Naive thymus-derived CD4-positive, alpha-beta T cell (primary cell): ENCODE results near the gene TSPAN9. TPM values are rescaled to one million over a fixed set of nuclear protein-coding genes. Genes with fewer than 3 reads are reported as not detected.
A peak's percentile ranks its signal among the peaks of the same experiment; 100 is the strongest.

Source experiments
- ATAC-seq: fragments of 150-1000 bp; cut with Tn5 transposase; 2 replicates; pipeline ENCODE4 v1.10.0; 2021; ENCODE audit warnings: mild to moderate bottlenecking, moderate library complexity
- CTCF ChIA-PET: fragments of 350-600 bp; sonication (Branson Sonifier 250); formaldehyde crosslinking; loops from one replicate; lab custom pipeline; 2021; ENCODE audit warnings: antibody characterized with exemption; lab: Charles Lee
- POLR2A ChIA-PET: fragments of 350-600 bp; sonication (Branson Sonifier 250); formaldehyde crosslinking; loops from one replicate; lab custom pipeline; 2021; ENCODE audit warnings: antibody characterized with exemption, inconsistent platforms; lab: Charles Lee
- DNase-seq, 9 donors: peaks; one replicate each; pipeline versions ENCODE4 v3.0.0 to v3.0.0-alpha.2; 2020 to 2022; ENCODE audit warnings: mixed read lengths in 1 of 9
- H3K27ac ChIP-seq: one replicate; pipeline ENCODE4 v1.7.0; 2013; ENCODE audit warnings: mild to moderate bottlenecking, low read depth, low read length, moderate library complexity
- H3K27me3 ChIP-seq, 2 donors: one replicate each; pipeline ENCODE4 v1.7.0; 2013; ENCODE audit warnings: low read length in 2 of 2, mild to moderate bottlenecking in 2 of 2, moderate library complexity in 2 of 2; ENCODE audit not compliant: control insufficient read depth in 2 of 2, insufficient read depth in 2 of 2
- H3K36me3 ChIP-seq, 3 experiments: 1 replicate in 2 of 3; 2 replicates in 1 of 3; pipeline ENCODE4 v1.7.0; 2013; ENCODE audit warnings: low read length in 3 of 3, mild to moderate bottlenecking in 3 of 3, moderate library complexity in 1 of 3; ENCODE audit not compliant: insufficient read depth in 3 of 3, control insufficient read depth in 2 of 3
- H3K4me1 ChIP-seq, 2 donors: one replicate each; pipeline ENCODE4 v1.7.0; 2013; ENCODE audit warnings: low read length in 2 of 2, mild to moderate bottlenecking in 2 of 2, moderate library complexity in 1 of 2; ENCODE audit not compliant: control insufficient read depth in 2 of 2, insufficient read depth in 2 of 2
- H3K4me3 ChIP-seq: 2 replicates; pipeline ENCODE4 v1.7.0; 2013; ENCODE audit warnings: mild to moderate bottlenecking, low read length
- H3K9me3 ChIP-seq, 3 experiments: 1 replicate in 2 of 3; 2 replicates in 1 of 3; pipeline ENCODE4 v1.7.0; 2013; ENCODE audit warnings: low read length in 3 of 3; ENCODE audit not compliant: control insufficient read depth in 2 of 3
- H3K27ac Mint-ChIP-seq, 9 donors: one replicate each; pipeline ENCODE4 v1.8.0; 2020 to 2022; ENCODE audit warnings: mixed read lengths in 9 of 9, mild to moderate bottlenecking in 8 of 9, moderate library complexity in 5 of 9, inconsistent platforms in 2 of 9
- H3K27me3 Mint-ChIP-seq, 5 donors: one replicate each; pipeline ENCODE4 v1.8.0; 2021 to 2022; ENCODE audit warnings: mixed read lengths in 5 of 5, mild to moderate bottlenecking in 1 of 5
- H3K36me3 Mint-ChIP-seq, 5 donors: one replicate each; pipeline ENCODE4 v1.8.0; 2020 to 2022; ENCODE audit warnings: mixed read lengths in 5 of 5, mild to moderate bottlenecking in 3 of 5, inconsistent platforms in 1 of 5
- H3K4me1 Mint-ChIP-seq, 7 donors: one replicate each; pipeline ENCODE4 v1.8.0; 2020 to 2022; ENCODE audit warnings: mixed read lengths in 7 of 7, mild to moderate bottlenecking in 3 of 7, inconsistent platforms in 1 of 7
- H3K4me3 Mint-ChIP-seq, 10 donors: one replicate each; pipeline ENCODE4 v1.8.0; 2020 to 2022; ENCODE audit warnings: mild to moderate bottlenecking in 10 of 10, mixed read lengths in 10 of 10, moderate library complexity in 6 of 10, inconsistent platforms in 2 of 10
- H3K9me3 Mint-ChIP-seq, 11 donors: one replicate each; pipeline ENCODE4 v1.8.0; 2020 to 2022; ENCODE audit warnings: mixed read lengths in 11 of 11, mild to moderate bottlenecking in 4 of 11, inconsistent platforms in 1 of 11, moderate library complexity in 1 of 11
- intact Hi-C, 2 donors: fragments of 100-400 bp; cut with micrococcal nuclease; formaldehyde crosslinking; loops; one replicate each; pipeline ENCODE4 v1.15.1; 2023
- polyA plus RNA-seq, 2 donors: library from polyadenylated mRNA; unstranded; fragments of 300-500 nt; fragmentation: Illumina TruSeq; gene quantifications; one replicate each; pipeline ENCODE4 v1.2.3, GENCODE V29; 2021
- total RNA-seq, 6 experiments: library from RNA in 5 of 6; stranded (reverse) in 5 of 6; gene quantifications; 1 replicate in 5 of 6; 2 replicates in 1 of 6; pipeline ENCODE4 v1.2.3 and lab custom pipeline; 2021 to 2026

The TSPAN9 gene
- total and polyA plus RNA-seq, 7 experiments from 2014 or later, result 0.20 to 1.8 (median 1.1) TPM; not detected in 1

DNA sequence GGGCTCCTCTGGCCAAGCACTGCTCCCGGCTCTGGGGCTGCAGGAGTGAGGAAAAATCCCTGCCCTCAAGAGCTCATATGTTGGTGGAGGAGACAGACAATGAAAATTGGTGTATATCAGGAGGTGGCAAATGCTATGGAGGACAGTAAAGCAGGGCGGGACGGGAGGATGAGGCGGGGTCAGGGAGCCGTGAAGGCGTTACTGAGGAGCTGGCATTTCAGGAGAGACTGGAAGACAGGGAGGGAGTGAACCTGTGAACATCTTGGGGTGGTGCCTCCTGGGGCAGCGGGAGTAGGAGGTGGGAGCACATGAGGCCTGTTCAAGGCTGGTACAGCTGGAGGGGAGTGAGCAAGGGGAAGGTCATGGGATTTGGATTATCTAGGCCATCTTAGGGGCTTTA, 26.6 kb downstream of the TSPAN9 start:
- Histone ChIP-seq H3K27ac (no peak overlapping the region), H3K9me3 (peaks cover 0 to 9% (median 0%) of the 10 kb centered on the region in 3 experiments), H3K27me3 (no peaks in the 10 kb centered on the region), H3K4me1 (no peaks in the 10 kb centered on the region), H3K4me3 (no peak overlapping the region), H3K36me3 (no peaks in the 10 kb centered on the region)
- H3K9me3 Mint-ChIP-seq, result peaks cover 8 to 25% (median 17%) of the 10 kb centered on the region in 11 donors
- ATAC-seq (no peak), DNase-seq (no peak)
- POLR2A ChIA-PET, result no interaction called here
- peaks cover 0 to 17% (median 15%) of the 10 kb centered on the region in 5 donors for H3K36me3 Mint-ChIP-seq
- CTCF ChIA-PET, result interaction anchor here (0.7 kb wide), 1 partner anchor 51 kb away, joined by 3 read pairs; no protein-coding TSS in a partner anchor
- no peak overlapping the region for H3K4me3 Mint-ChIP-seq
- peaks cover 4 to 20% (median 9%) of the 10 kb centered on the region in 5 donors for H3K27me3 Mint-ChIP-seq
- no peak overlapping the region for H3K27ac Mint-ChIP-seq
- intact Hi-C loops, result no loop called here
- peaks cover 0 to 11% (median 0%) of the 10 kb centered on the region in 7 donors for H3K4me1 Mint-ChIP-seq

DNA sequence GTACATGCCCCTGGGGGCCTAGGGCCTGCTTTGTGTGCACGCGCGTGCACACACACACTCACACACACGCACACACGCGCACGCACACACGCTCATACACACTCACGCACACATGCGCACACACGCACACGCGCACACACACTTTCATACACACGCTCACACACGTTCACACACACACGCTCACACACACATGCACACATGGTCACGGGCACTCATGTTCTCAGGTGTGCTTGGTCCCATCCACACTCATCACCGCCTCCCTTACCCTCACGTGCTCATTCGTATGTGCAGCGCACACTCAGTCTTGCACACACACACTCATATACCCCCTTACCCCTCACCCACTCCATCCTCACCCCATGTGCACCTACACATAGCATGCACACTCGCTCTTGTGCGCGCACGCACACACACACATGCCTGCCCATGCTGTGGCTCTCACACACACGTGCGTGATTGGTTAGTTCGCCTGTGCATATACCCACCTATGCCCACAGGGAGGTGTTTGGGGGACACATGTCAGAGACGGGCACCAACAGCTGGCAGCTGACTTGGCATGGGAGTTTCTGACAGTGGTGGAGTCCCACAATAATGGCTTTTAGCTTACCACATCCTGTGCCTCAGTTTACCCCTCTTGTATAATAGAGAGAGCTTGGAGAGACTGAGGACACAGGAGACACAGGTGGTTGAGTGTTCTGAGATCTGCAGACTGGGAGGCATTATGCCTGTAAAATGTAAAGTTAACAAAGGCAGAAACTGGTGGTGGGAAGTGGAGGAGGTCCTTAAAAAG, 28.7 kb downstream of the TSPAN9 start:
- CTCF ChIA-PET, result no interaction called here
- DNase-seq (peak in 1 of 9 donors; percentile 50), ATAC-seq (no peak)
- POLR2A ChIA-PET, result no interaction called here
- peaks cover 0 to 11% (median 0%) of the 10 kb centered on the region in 7 donors for H3K4me1 Mint-ChIP-seq
- no peaks in the 10 kb centered on the region for H3K36me3 ChIP-seq
- peaks cover 4 to 17% (median 10%) of the 10 kb centered on the region in 5 donors for H3K27me3 Mint-ChIP-seq
- H3K27ac Mint-ChIP-seq, result no peak overlapping the region
- H3K4me1 ChIP-seq, result no peaks in the 10 kb centered on the region
- H3K36me3 Mint-ChIP-seq, result peaks cover 0 to 1% (median 0%) of the 10 kb centered on the region in 5 donors
- H3K9me3 Mint-ChIP-seq, result peaks cover 0 to 8% (median under 1%) of the 10 kb centered on the region in 11 donors
- no peak overlapping the region for H3K27ac ChIP-seq
- intact Hi-C loops, result no loop called here
- no peak overlapping the region for H3K4me3 ChIP-seq
- H3K9me3 ChIP-seq, result no peaks in the 10 kb centered on the region
- no peaks in the 10 kb centered on the region for H3K27me3 ChIP-seq
- peak overlapping the region in 1 of 10 donors; percentile 62 for H3K4me3 Mint-ChIP-seq

- Histone ChIP-seq H3K4me1 (no peaks in the 10 kb centered on the region), H3K27ac (no peak overlapping the region), H3K27me3 (no peaks in the 10 kb centered on the region), H3K36me3 (no peaks in the 10 kb centered on the region), H3K9me3 (no peaks in the 10 kb centered on the region), H3K4me3 (no peak overlapping the region)
- no peaks in the 10 kb centered on the region for H3K36me3 Mint-ChIP-seq
- peaks cover 0 to 11% (median 0%) of the 10 kb centered on the region in 7 donors for H3K4me1 Mint-ChIP-seq
- peaks cover 0 to 5% (median 0%) of the 10 kb centered on the region in 11 donors for H3K9me3 Mint-ChIP-seq
- CTCF ChIA-PET, result no interaction called here
- no peak overlapping the region for H3K27ac Mint-ChIP-seq
- intact Hi-C loops, result no loop called here
- DNase-seq (no peak), ATAC-seq (no peak)
- peaks cover 4 to 17% (median 10%) of the 10 kb centered on the region in 5 donors for H3K27me3 Mint-ChIP-seq
- H3K4me3 Mint-ChIP-seq, result peak overlapping the region in 1 of 10 donors; percentile 62
- POLR2A ChIA-PET, result no interaction called here
Measured at GRCh38 chr12:3106579-3106978, 29.4 kb downstream of the TSPAN9 start.

DNA sequence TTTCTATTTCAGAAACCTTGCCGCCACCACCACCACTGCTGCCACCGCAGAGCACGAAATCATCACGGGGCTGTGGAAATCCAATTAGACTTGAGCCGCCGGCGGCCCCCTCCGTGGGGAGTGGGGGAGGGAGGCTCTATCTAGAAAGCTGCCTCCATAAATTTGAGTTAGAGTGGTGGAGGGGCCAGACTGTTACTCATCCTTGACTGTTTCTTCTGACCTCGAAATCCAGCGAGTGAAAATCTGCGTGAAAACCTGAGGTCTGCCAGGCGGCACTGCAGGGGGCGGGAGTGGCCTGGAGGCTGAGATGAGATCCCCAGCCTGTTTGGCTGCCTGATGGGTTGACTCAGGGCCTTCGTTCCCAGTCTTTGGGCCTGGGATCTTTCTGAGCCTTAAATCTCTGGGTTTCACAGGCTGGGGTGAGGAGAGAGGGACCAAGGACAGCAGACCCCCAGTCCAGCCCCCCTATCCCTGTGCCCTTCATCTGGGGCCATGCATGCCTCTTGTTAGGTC, 29.9 kb downstream of the TSPAN9 start:
- Mint-ChIP-seq H3K4me3 (no peak overlapping the region), H3K36me3 (no peaks in the 10 kb centered on the region), H3K27ac (no peak overlapping the region), H3K4me1 (peaks cover 0 to 11% (median 0%) of the 10 kb centered on the region in 7 donors), H3K9me3 (peaks cover 0 to 2% (median 0%) of the 10 kb centered on the region in 11 donors), H3K27me3 (peaks cover 0 to 21% (median 10%) of the 10 kb centered on the region in 5 donors)
- Histone ChIP-seq H3K27me3 (no peaks in the 10 kb centered on the region), H3K4me3 (no peak overlapping the region), H3K4me1 (no peaks in the 10 kb centered on the region), H3K27ac (no peak overlapping the region), H3K36me3 (no peaks in the 10 kb centered on the region), H3K9me3 (no peaks in the 10 kb centered on the region)
- ATAC-seq, result no peak
- CTCF ChIA-PET, result no interaction called here
- DNase-seq, result no peak
- POLR2A ChIA-PET, result no interaction called here
- intact Hi-C loops, result no loop called here

DNA sequence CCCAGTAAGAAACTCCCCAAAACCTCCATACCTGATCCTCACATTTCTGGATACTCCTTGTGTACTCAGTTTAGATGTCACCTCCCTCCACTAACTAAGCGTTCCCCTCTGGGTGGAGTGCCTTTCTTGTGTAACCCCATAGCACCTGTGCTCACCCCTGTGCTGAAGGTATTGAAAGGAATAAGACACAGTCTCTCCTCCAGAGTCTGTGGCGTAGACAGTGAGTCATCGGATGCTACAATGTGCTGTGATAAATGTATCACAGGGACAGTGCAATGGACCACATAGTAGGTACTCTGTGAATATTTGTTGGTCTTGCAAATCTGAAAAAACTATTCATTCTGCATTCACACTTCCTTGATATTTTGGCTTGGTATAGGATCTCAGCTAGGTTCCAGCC, 30.8 kb downstream of the TSPAN9 start:
- no peaks in the 10 kb centered on the region for H3K27me3 ChIP-seq
- H3K9me3 Mint-ChIP-seq, result no peaks in the 10 kb centered on the region
- peaks cover 3 to 23% (median 8%) of the 10 kb centered on the region in 5 donors for H3K27me3 Mint-ChIP-seq
- peaks cover 0 to 1% (median 0%) of the 10 kb centered on the region in 5 donors for H3K36me3 Mint-ChIP-seq
- H3K4me1 ChIP-seq, result no peaks in the 10 kb centered on the region
- no peak overlapping the region for H3K4me3 Mint-ChIP-seq
- DNase-seq (no peak), ATAC-seq (no peak)
- POLR2A ChIA-PET, result no interaction called here
- CTCF ChIA-PET, result no interaction called here
- no peak overlapping the region for H3K27ac Mint-ChIP-seq
- H3K9me3 ChIP-seq, result no peaks in the 10 kb centered on the region
- peaks cover 0 to 11% (median 0%) of the 10 kb centered on the region in 7 donors for H3K4me1 Mint-ChIP-seq
- H3K4me3 ChIP-seq, result no peak overlapping the region
- H3K36me3 ChIP-seq, result no peaks in the 10 kb centered on the region
- intact Hi-C loops, result no loop called here
- H3K27ac ChIP-seq, result no peak overlapping the region

DNA sequence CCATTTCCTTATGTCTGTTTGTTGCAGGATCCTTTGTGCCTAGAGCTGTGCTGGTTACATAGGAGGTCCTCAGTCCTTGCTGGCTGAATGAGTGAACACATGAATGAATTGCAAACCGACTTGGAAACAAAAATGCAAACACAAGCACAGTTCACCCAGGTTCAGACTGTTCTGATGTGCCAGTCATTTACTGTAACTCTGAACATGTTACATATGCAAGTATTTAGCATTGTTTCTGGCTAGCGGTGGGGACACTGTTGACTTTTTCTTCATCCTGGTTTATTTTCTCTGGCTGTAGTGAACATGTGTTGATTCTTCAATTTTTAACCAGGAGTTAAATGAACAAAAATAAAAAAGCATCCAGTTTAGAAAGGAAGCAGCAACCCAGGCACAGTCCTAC, 33.4 kb downstream of the TSPAN9 start:
- DNase-seq (no peak), ATAC-seq (no peak)
- no peaks in the 10 kb centered on the region for H3K9me3 ChIP-seq
- Mint-ChIP-seq H3K4me1 (peaks cover 0 to 11% (median 0%) of the 10 kb centered on the region in 7 donors), H3K27me3 (peaks cover 4 to 32% (median 6%) of the 10 kb centered on the region in 5 donors), H3K9me3 (no peaks in the 10 kb centered on the region), H3K36me3 (peaks cover 0 to 3% (median 0%) of the 10 kb centered on the region in 5 donors), H3K4me3 (no peak overlapping the region), H3K27ac (no peak overlapping the region)
- CTCF ChIA-PET, result no interaction called here
- intact Hi-C loops, result no loop called here
- POLR2A ChIA-PET, result no interaction called here
- no peak overlapping the region for H3K4me3 ChIP-seq
- H3K36me3 ChIP-seq, result no peaks in the 10 kb centered on the region
- no peak overlapping the region for H3K27ac ChIP-seq
- no peaks in the 10 kb centered on the region for H3K4me1 ChIP-seq
- no peaks in the 10 kb centered on the region for H3K27me3 ChIP-seq
